ENCODE measurements around the gene SUOX.

DNA sequence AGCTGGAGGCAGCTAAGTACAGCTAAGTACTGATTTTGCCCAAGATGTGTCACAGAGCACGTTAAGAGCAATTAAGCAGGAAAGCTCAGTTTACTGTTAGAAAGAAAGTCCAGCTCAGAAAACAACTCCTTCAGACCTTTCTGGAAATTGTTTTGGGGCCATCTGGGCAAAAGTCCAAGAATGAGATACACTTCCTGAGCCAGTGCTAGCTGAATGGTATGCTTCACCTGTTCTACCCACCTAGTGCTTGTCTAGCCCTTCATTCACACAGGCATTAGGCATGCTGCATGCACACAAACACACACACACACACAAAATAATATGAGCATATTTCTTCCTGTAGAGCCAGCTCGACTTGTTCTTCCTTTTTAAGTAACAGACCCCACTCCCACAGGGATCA lies 17.1 kb downstream of the SUOX start:
- TF ChIP-seq, protein P1, sequence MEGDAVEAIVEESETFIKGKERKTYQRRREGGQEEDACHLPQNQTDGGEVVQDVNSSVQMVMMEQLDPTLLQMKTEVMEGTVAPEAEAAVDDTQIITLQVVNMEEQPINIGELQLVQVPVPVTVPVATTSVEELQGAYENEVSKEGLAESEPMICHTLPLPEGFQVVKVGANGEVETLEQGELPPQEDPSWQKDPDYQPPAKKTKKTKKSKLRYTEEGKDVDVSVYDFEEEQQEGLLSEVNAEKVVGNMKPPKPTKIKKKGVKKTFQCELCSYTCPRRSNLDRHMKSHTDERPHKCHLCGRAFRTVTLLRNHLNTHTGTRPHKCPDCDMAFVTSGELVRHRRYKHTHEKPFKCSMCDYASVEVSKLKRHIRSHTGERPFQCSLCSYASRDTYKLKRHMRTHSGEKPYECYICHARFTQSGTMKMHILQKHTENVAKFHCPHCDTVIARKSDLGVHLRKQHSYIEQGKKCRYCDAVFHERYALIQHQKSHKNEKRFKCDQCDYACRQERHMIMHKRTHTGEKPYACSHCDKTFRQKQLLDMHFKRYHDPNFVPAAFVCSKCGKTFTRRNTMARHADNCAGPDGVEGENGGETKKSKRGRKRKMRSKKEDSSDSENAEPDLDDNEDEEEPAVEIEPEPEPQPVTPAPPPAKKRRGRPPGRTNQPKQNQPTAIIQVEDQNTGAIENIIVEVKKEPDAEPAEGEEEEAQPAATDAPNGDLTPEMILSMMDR (IDR thresholded peaks at IDR 0.05; ENCODE audit: poor library complexity), result no peak
- TF ChIP-seq EZH2phosphoT487 (IDR thresholded peaks at IDR 0.05; ENCODE audit: low read depth, severe bottlenecking, unreplicated experiment), result no peak

Data from hepatocyte (in vitro differentiated cells).